OCI-LY1 (cell line): ENCODE measurements around the gene HELZ2.
A peak's percentile ranks its signal among the peaks of the same experiment; 100 is the strongest.

Experiments
- H2AFZ ChIP-seq: fragments of 200-600 bp; sonication (generic), shearing (Covaris generic); 2 replicates; pipeline ENCODE4 v1.6.0; 2014; ENCODE audit warnings: antibody characterized with exemption, mild to moderate bottlenecking, low read length
- H3F3A ChIP-seq: fragments of 200-600 bp; sonication (generic), shearing (Covaris generic); 2 replicates; pipeline ENCODE4 v1.6.0; 2014; ENCODE audit warnings: mild to moderate bottlenecking, antibody characterized with exemption, low read length, moderate library complexity; ENCODE audit not compliant: insufficient read depth
- H3K27ac ChIP-seq: fragments of 200-600 bp; sonication (generic); 2 replicates; pipeline ENCODE4 v1.5.1; 2014; ENCODE audit warnings: low read length, mixed run types, mild to moderate bottlenecking, low read depth; ENCODE audit not compliant: poor library complexity, severe bottlenecking
- H3K27me3 ChIP-seq: fragments of 200-600 bp; sonication (generic); 2 replicates; pipeline ENCODE4 v1.6.0; 2014; ENCODE audit warnings: antibody characterized with exemption, mild to moderate bottlenecking, low read length, moderate library complexity; ENCODE audit not compliant: insufficient read depth
- H3K36me3 ChIP-seq: fragments of 200-600 bp; sonication (generic); 2 replicates; pipeline ENCODE4 v1.6.1; 2014; ENCODE audit warnings: mild to moderate bottlenecking, antibody characterized with exemption, low read length, moderate library complexity, mixed read lengths; ENCODE audit not compliant: insufficient read depth
- H3K4me1 ChIP-seq: fragments of 200-600 bp; sonication (generic); 2 replicates; pipeline ENCODE4 v1.5.1; 2014; ENCODE audit warnings: mild to moderate bottlenecking, low read length, moderate library complexity; ENCODE audit not compliant: insufficient read depth, severe bottlenecking
- H3K4me2 ChIP-seq: fragments of 200-600 bp; sonication (generic), shearing (Covaris generic); 2 replicates; pipeline ENCODE4 v1.6.1; 2014; ENCODE audit warnings: low read length
- H3K4me3 ChIP-seq: fragments of 200-600 bp; sonication (generic); 2 replicates; pipeline ENCODE4 v1.5.1; 2014; ENCODE audit warnings: low read length, low read depth, mild to moderate bottlenecking, mixed read lengths; ENCODE audit not compliant: poor library complexity, severe bottlenecking
- H3K79me2 ChIP-seq: fragments of 200-600 bp; shearing (Covaris generic); 2 replicates; pipeline ENCODE4 v1.6.1; 2016; ENCODE audit warnings: mixed run types, low read length, mixed read lengths; ENCODE audit not compliant: insufficient read depth
- H3K9ac ChIP-seq: fragments of 200-600 bp; sonication (generic), shearing (Covaris generic); 2 replicates; pipeline ENCODE4 v1.6.1; 2014; ENCODE audit warnings: mild to moderate bottlenecking, low read length, mixed read lengths
- H3K9me2 ChIP-seq: fragments of 200-600 bp; sonication (generic), shearing (Covaris generic); 2 replicates; pipeline ENCODE4 v1.6.1; 2014; ENCODE audit warnings: low read depth, mild to moderate bottlenecking, low read length, mixed read lengths
- H3K9me3 ChIP-seq: fragments of 200-600 bp; shearing (Covaris generic); 2 replicates; pipeline ENCODE4 v1.6.1; 2014; ENCODE audit warnings: low read length, mixed read lengths
- H4K20me1 ChIP-seq: fragments of 200-600 bp; sonication (generic), shearing (Covaris generic); 2 replicates; pipeline ENCODE4 v1.6.0; 2016; ENCODE audit warnings: mild to moderate bottlenecking, low read length; ENCODE audit not compliant: insufficient read depth
- CTCF ChIP-seq: fragments of 200-600 bp; sonication (generic), shearing (Covaris generic); IDR thresholded peaks from 2 replicates; pipeline ENCODE4 v1.5.1; 2017; ENCODE audit warnings: mild to moderate bottlenecking, antibody characterized with exemption, low read length, moderate library complexity, mixed read lengths
- EZH2 ChIP-seq: fragments of 200-600 bp; sonication (generic), shearing (Covaris generic); IDR thresholded peaks from 2 replicates; pipeline ENCODE4 v1.8.0; 2017; ENCODE audit warnings: borderline replicate concordance, mixed run types, mild to moderate bottlenecking, antibody characterized with exemption, low read length, moderate library complexity, mixed read lengths

HELZ2 gene

DNA sequence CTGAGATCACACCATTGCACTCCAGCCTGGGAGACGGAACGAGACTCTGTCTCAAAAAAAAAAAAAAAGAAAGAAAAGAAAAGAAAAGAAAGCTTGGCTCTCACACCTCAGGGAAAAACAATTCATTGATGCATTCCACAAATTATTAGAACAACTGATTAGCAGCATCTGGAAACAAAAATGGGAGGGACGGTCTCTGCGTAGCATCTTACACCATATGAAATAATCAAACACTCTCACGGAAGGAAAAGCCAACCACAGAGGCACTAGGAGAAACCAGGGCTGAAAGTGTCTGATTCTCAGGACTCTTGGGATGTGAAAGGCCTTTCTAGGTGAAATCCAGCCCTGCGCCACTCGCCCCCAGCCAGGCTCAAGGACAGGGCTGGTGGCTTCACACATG lies 2.3 kb upstream of the HELZ2 start:
- Histone ChIP-seq H3F3A (no peaks in the 10 kb centered on the region), H3K27me3 (peaks cover 10% of the 10 kb centered on the region), H3K4me3 (no peak overlapping the region), H2AFZ (no peak overlapping the region), H3K79me2 (no peaks in the 10 kb centered on the region), H3K9me3 (no peaks in the 10 kb centered on the region), H3K4me2 (no peak overlapping the region), H3K27ac (no peak overlapping the region), H3K4me1 (peaks cover 11% of the 10 kb centered on the region), H3K9me2 (no peaks in the 10 kb centered on the region), H3K36me3 (no peaks in the 10 kb centered on the region), H4K20me1 (no peaks in the 10 kb centered on the region), H3K9ac (no peak overlapping the region)
- TF ChIP-seq CTCF (no peak), EZH2 (no peak)

GRCh38 chr20:63574829-63575743 lies 1.0 kb upstream of the HELZ2 start:
- Histone ChIP-seq H3K4me1 (peaks cover 11% of the 10 kb centered on the region), H3K27me3 (peaks cover 8% of the 10 kb centered on the region), H4K20me1 (no peaks in the 10 kb centered on the region), H3K9me2 (no peaks in the 10 kb centered on the region), H3K9me3 (no peaks in the 10 kb centered on the region), H3K4me3 (no peak overlapping the region), H2AFZ (no peak overlapping the region), H3K36me3 (no peaks in the 10 kb centered on the region), H3K9ac (no peak overlapping the region), H3K79me2 (no peaks in the 10 kb centered on the region), H3K27ac (no peak overlapping the region), H3K4me2 (0 out of 2 replicates have a peak overlapping the region, but pooled peaks have one; percentile 82), H3F3A (no peaks in the 10 kb centered on the region)
- no peak for TF ChIP-seq CTCF
- TF ChIP-seq EZH2 = no peak

GRCh38 chr20:63573647-63574131 lies 350 bp downstream of the HELZ2 start:
- H2AFZ ChIP-seq = no peak overlapping the region
- H3K4me1 ChIP-seq = peaks cover 11% of the 10 kb centered on the region
- no peaks in the 10 kb centered on the region for H3K36me3 ChIP-seq
- H3K79me2 ChIP-seq = no peaks in the 10 kb centered on the region
- TF ChIP-seq EZH2 = no peak
- TF ChIP-seq CTCF = no peak
- peak overlapping the region; percentile 67 for H3K4me3 ChIP-seq
- H3K9me3 ChIP-seq = no peaks in the 10 kb centered on the region
- peak overlapping the region; percentile 63 for H3K9ac ChIP-seq
- no peaks in the 10 kb centered on the region for H3F3A ChIP-seq
- peak overlapping the region; percentile 87 for H3K4me2 ChIP-seq
- no peaks in the 10 kb centered on the region for H4K20me1 ChIP-seq
- H3K27me3 ChIP-seq = peaks cover 3% of the 10 kb centered on the region; the same call in 1 of the 2 replicates
- H3K27ac ChIP-seq = no peak overlapping the region
- H3K9me2 ChIP-seq = no peaks in the 10 kb centered on the region
